Mesendoderm (in vitro differentiated cells): ENCODE measurements around the gene INTS15.

ENCODE experiments used
- DNase-seq: peaks from one replicate; pipeline ENCODE4 v3.0.0; 2013
- H2AK5ac ChIP-seq: 2 replicates; pipeline ENCODE4 v1.6.1; 2013; ENCODE audit warnings: low read length, inconsistent platforms
- H2BK120ac ChIP-seq: 2 replicates; pipeline ENCODE4 v1.6.1; 2013; ENCODE audit warnings: low read depth, mild to moderate bottlenecking, low read length, moderate library complexity, mixed read lengths
- H2BK15ac ChIP-seq: replicated peaks from 2 replicates; pipeline ENCODE4 v1.6.1; 2013; ENCODE audit warnings: low read depth, mild to moderate bottlenecking, moderate library complexity
- H2BK5ac ChIP-seq: 2 replicates; pipeline ENCODE4 v1.6.1; 2013; ENCODE audit warnings: low read length, inconsistent platforms
- H3K18ac ChIP-seq: 2 replicates; pipeline ENCODE4 v1.6.1; 2013; ENCODE audit warnings: mild to moderate bottlenecking, low read length, mixed read lengths
- H3K23ac ChIP-seq: one replicate; pipeline ENCODE4 v1.6.1; 2013; ENCODE audit warnings: low read length
- H3K27ac ChIP-seq: 2 replicates; pipeline ENCODE4 v1.5.1; 2013; ENCODE audit warnings: low read depth, mild to moderate bottlenecking, inconsistent platforms, low read length, moderate library complexity
- H3K27me3 ChIP-seq: 2 replicates; pipeline ENCODE4 v1.6.1; 2013; ENCODE audit warnings: low read length, control low read depth, mild to moderate bottlenecking, inconsistent platforms; ENCODE audit not compliant: insufficient read depth, poor library complexity
- H3K36me3 ChIP-seq: 2 replicates; pipeline ENCODE4 v1.6.1; 2013; ENCODE audit warnings: low read length, inconsistent platforms; ENCODE audit not compliant: control insufficient read depth, insufficient read depth
- H3K4ac ChIP-seq: one replicate; pipeline ENCODE4 v1.6.1; 2013; ENCODE audit warnings: low read depth, mild to moderate bottlenecking, low read length, moderate library complexity
- H3K4me1 ChIP-seq: 2 replicates; pipeline ENCODE4 v1.6.1; 2013; ENCODE audit warnings: low read depth, low read length, inconsistent platforms; ENCODE audit not compliant: control insufficient read depth
- H3K4me2 ChIP-seq: 2 replicates; pipeline ENCODE4 v1.6.1; 2013; ENCODE audit warnings: low read length
- H3K4me3 ChIP-seq: 2 replicates; pipeline ENCODE4 v1.5.1; 2013; ENCODE audit warnings: mild to moderate bottlenecking, low read length
- H3K56ac ChIP-seq: one replicate; pipeline ENCODE4 v1.6.1; 2013; ENCODE audit warnings: low read length
- H3K79me1 ChIP-seq: 2 replicates; pipeline ENCODE4 v1.6.1; 2013; ENCODE audit warnings: low read length, inconsistent platforms
- H3K79me2 ChIP-seq: 2 replicates; pipeline ENCODE4 v1.6.1; 2013; ENCODE audit warnings: mild to moderate bottlenecking, low read length; ENCODE audit not compliant: control insufficient read depth, insufficient read depth
- H3K9ac ChIP-seq: 2 replicates; pipeline ENCODE4 v1.6.1; 2013; ENCODE audit warnings: low read length, inconsistent platforms
- H4K5ac ChIP-seq: one replicate; pipeline ENCODE4 v1.6.1; 2013; ENCODE audit warnings: low read length
- H4K8ac ChIP-seq: one replicate; pipeline ENCODE4 v1.6.1; 2013; ENCODE audit warnings: low read depth, mild to moderate bottlenecking, control low read depth, low read length, moderate library complexity
- WGBS: extraction: QIAGEN DNeasy Blood & Tissue Kit; methylation state at CpG from one replicate; pipeline ENCODE4 v1.1.7; 2013; ENCODE audit warnings: low lambda C conversion rate, missing lambda C conversion rate; ENCODE audit not compliant: insufficient coverage; ENCODE audit errors: extremely low coverage; 5-methylcytosine and 5-hydroxymethylcytosine counted together

INTS15 gene

GRCh38 chr7:6562106-6562505 is 27.7 kb upstream of the INTS15 start:
- H3K4me1 ChIP-seq: no peaks in the 10 kb centered on the region
- no peak for DNase-seq
- no peak overlapping the region for H3K4ac ChIP-seq
- H3K18ac ChIP-seq: no peak overlapping the region
- H3K4me2 ChIP-seq: no peak overlapping the region
- H3K9ac ChIP-seq: no peak overlapping the region
- WGBS: no CpG with 5 or more reads among the region's 1 CpG
- H2BK120ac ChIP-seq: no peak overlapping the region
- no peaks in the 10 kb centered on the region for H3K79me2 ChIP-seq
- H3K27ac ChIP-seq: no peak overlapping the region
- no peaks in the 10 kb centered on the region for H3K36me3 ChIP-seq
- H2BK15ac ChIP-seq: no peak overlapping the region
- H3K27me3 ChIP-seq: no peaks in the 10 kb centered on the region
- H3K4me3 ChIP-seq: no peak overlapping the region
- no peak overlapping the region for H4K8ac ChIP-seq
- no peak overlapping the region for H2AK5ac ChIP-seq
- H3K23ac ChIP-seq: no peak overlapping the region
- H2BK5ac ChIP-seq: no peak overlapping the region
- H4K5ac ChIP-seq: no peak overlapping the region
- H3K56ac ChIP-seq: no peak overlapping the region
- no peaks in the 10 kb centered on the region for H3K79me1 ChIP-seq

- no peak overlapping the region for H3K23ac ChIP-seq
- H4K5ac ChIP-seq: no peak overlapping the region
- no peak overlapping the region for H2BK15ac ChIP-seq
- WGBS: no CpG with 5 or more reads among the region's 12 CpGs
- H2AK5ac ChIP-seq: no peak overlapping the region
- H3K4me1 ChIP-seq: no peaks in the 10 kb centered on the region
- H3K4me3 ChIP-seq: no peak overlapping the region
- H3K4ac ChIP-seq: no peak overlapping the region
- H4K8ac ChIP-seq: no peak overlapping the region
- H2BK120ac ChIP-seq: no peak overlapping the region
- no peaks in the 10 kb centered on the region for H3K79me1 ChIP-seq
- no peak overlapping the region for H3K27ac ChIP-seq
- H3K79me2 ChIP-seq: no peaks in the 10 kb centered on the region
- no peaks in the 10 kb centered on the region for H3K27me3 ChIP-seq
- H3K4me2 ChIP-seq: no peak overlapping the region
- no peak overlapping the region for H3K18ac ChIP-seq
- H3K56ac ChIP-seq: no peak overlapping the region
- DNase-seq: no peak
- H3K36me3 ChIP-seq: no peaks in the 10 kb centered on the region
- H3K9ac ChIP-seq: no peak overlapping the region
- H2BK5ac ChIP-seq: no peak overlapping the region
These were observed 25.7 kb upstream of the INTS15 start for GRCh38 chr7:6563936-6564770.

GRCh38 chr7:6565655-6566054 is 24.2 kb upstream of the INTS15 start:
- no peak overlapping the region for H2BK5ac ChIP-seq
- H3K36me3 ChIP-seq: no peaks in the 10 kb centered on the region
- no peak overlapping the region for H3K56ac ChIP-seq
- H3K4me1 ChIP-seq: no peaks in the 10 kb centered on the region
- H2AK5ac ChIP-seq: no peak overlapping the region
- no peak overlapping the region for H2BK120ac ChIP-seq
- no peak overlapping the region for H4K5ac ChIP-seq
- no CpG with 5 or more reads among the region's 4 CpGs for WGBS
- no peaks in the 10 kb centered on the region for H3K27me3 ChIP-seq
- H3K23ac ChIP-seq: no peak overlapping the region
- H4K8ac ChIP-seq: no peak overlapping the region
- no peaks in the 10 kb centered on the region for H3K79me2 ChIP-seq
- no peak overlapping the region for H3K9ac ChIP-seq
- H3K4me3 ChIP-seq: no peak overlapping the region
- H3K27ac ChIP-seq: no peak overlapping the region
- H3K79me1 ChIP-seq: no peaks in the 10 kb centered on the region
- H3K4me2 ChIP-seq: no peak overlapping the region
- no peak overlapping the region for H3K18ac ChIP-seq
- no peak for DNase-seq
- H2BK15ac ChIP-seq: no peak overlapping the region
- no peak overlapping the region for H3K4ac ChIP-seq

GRCh38 chr7:6567886-6568285 is 21.9 kb upstream of the INTS15 start:
- H2AK5ac ChIP-seq: no peak overlapping the region
- no peaks in the 10 kb centered on the region for H3K4me1 ChIP-seq
- H3K9ac ChIP-seq: no peak overlapping the region
- no peak overlapping the region for H3K56ac ChIP-seq
- H3K36me3 ChIP-seq: no peaks in the 10 kb centered on the region
- H3K27me3 ChIP-seq: no peaks in the 10 kb centered on the region
- no peaks in the 10 kb centered on the region for H3K79me2 ChIP-seq
- no CpG with 5 or more reads among the region's 3 CpGs for WGBS
- no peak overlapping the region for H3K27ac ChIP-seq
- H2BK5ac ChIP-seq: no peak overlapping the region
- no peak overlapping the region for H2BK15ac ChIP-seq
- no peaks in the 10 kb centered on the region for H3K79me1 ChIP-seq
- H2BK120ac ChIP-seq: no peak overlapping the region
- no peak overlapping the region for H4K5ac ChIP-seq
- H4K8ac ChIP-seq: no peak overlapping the region
- H3K4ac ChIP-seq: no peak overlapping the region
- no peak for DNase-seq
- no peak overlapping the region for H3K18ac ChIP-seq
- H3K23ac ChIP-seq: no peak overlapping the region
- H3K4me3 ChIP-seq: no peak overlapping the region
- no peak overlapping the region for H3K4me2 ChIP-seq

GRCh38 chr7:6571160-6571779 is 18.6 kb upstream of the INTS15 start:
- no CpG with 5 or more reads among the region's 7 CpGs for WGBS
- Histone ChIP-seq H3K4ac (no peak overlapping the region), H3K36me3 (no peaks in the 10 kb centered on the region), H3K56ac (no peak overlapping the region), H4K5ac (no peak overlapping the region), H3K4me1 (no peaks in the 10 kb centered on the region), H3K9ac (no peak overlapping the region), H3K4me2 (no peak overlapping the region), H2BK5ac (no peak overlapping the region), H3K79me2 (no peaks in the 10 kb centered on the region), H2BK120ac (no peak overlapping the region), H4K8ac (no peak overlapping the region), H3K18ac (no peak overlapping the region), H3K27me3 (no peaks in the 10 kb centered on the region), H3K27ac (no peak overlapping the region), H3K23ac (no peak overlapping the region), H3K4me3 (no peak overlapping the region), H2AK5ac (no peak overlapping the region), H3K79me1 (no peaks in the 10 kb centered on the region), H2BK15ac (no peak overlapping the region)
- DNase-seq: no peak
